Measurements from ENCODE around the gene LFNG. TPM values are rescaled to one million over a fixed set of nuclear protein-coding genes. Genes with fewer than 3 reads are reported as not detected.

The LFNG gene
- total RNA-seq, 6 donors from 2014 or later, result 30.6 to 62.9 (median 45.2) TPM

- H3K9me3 ChIP-seq, result no peaks in the 10 kb centered on the region
- TF ChIP-seq CTCF (IDR thresholded peaks at IDR 0.05), result no peak
- no peak for TF ChIP-seq POLR2AphosphoS5 (IDR thresholded peaks at IDR 0.05)
- TF ChIP-seq POLR2A (IDR thresholded peaks at IDR 0.05), result no peak
- no peak for TF ChIP-seq EP300 (IDR thresholded peaks at IDR 0.05)
- H3K27me3 ChIP-seq, result no peaks in the 10 kb centered on the region
- H3K36me3 ChIP-seq, result peaks cover 0 to 50% (median 25%) of the 10 kb centered on the region in 4 donors
- ATAC-seq (ENCODE audit: low FRiP score in 2 of 2) (no peak), DNase-seq (peak in 1 of 2 donors; percentile 47)
- peaks cover 5 to 11% (median 5%) of the 10 kb centered on the region in 4 donors for H3K4me1 ChIP-seq
- H3K27ac ChIP-seq, result no peak overlapping the region
- WGBS, 2 donors, result 85 to 88% methylated on average over 15 of the region's 15 CpGs
- H3K4me3 ChIP-seq, result no peak overlapping the region
These were observed 51.8 kb downstream of the LFNG start for GRCh38 chr7:2571409-2571808.

DNA sequence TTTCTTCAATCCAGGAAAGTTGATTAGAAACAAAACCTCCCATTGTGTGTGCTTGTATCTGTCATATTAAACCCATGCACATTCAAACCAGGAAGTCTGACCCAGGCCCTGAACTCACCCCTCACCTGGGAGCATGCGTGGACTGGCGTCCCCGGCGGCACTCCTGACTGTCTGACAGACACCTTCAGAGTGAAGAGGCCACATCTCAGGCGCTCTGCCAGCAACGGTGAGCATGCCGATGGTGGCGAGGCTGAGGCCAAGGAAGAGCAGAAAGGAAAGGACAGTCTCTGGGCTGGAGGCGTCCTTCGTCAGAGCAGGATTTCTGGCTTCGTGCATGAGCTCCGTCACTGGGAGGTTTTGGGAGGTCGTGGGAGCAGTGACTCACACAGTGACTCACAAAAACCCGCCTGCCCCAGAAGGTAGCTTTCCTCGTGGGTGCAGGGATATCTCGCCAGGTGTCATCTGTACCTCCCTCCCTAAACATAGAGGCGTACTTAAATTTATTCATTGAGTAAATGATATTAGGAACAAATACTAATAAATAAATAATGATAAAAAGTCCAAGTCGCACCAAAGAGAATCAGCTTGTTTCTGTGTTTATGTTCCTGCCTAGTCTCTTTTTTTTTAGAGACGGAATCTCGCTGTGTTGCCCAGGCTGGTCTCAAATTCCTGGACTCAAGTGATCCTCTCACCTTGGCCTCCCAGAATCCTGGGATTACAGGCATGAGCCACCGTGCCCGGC, 52.7 kb downstream of the LFNG start:
- no peak for ATAC-seq (ENCODE audit: low FRiP score in 2 of 2)

GRCh38 chr7:2573761-2574160, 54.2 kb downstream of the LFNG start:
- DNase-seq (no peak), ATAC-seq (ENCODE audit: low FRiP score in 2 of 2) (no peak)
- Histone ChIP-seq H3K27me3 (no peaks in the 10 kb centered on the region), H3K4me3 (no peak overlapping the region), H3K4me1 (no peaks in the 10 kb centered on the region), H3K36me3 (peaks cover 0 to 58% (median 31%) of the 10 kb centered on the region in 4 donors), H3K27ac (no peak overlapping the region), H3K9me3 (no peaks in the 10 kb centered on the region)
- TF ChIP-seq POLR2AphosphoS5 (IDR thresholded peaks at IDR 0.05), result no peak
- no peak for TF ChIP-seq CTCF (IDR thresholded peaks at IDR 0.05)
- TF ChIP-seq EP300 (IDR thresholded peaks at IDR 0.05), result no peak
- no peak for TF ChIP-seq POLR2A (IDR thresholded peaks at IDR 0.05)
- 86 to 87% methylated on average over 9 of the region's 9 CpGs for WGBS, 2 donors

More for the DNA sequence above, 52.7 kb downstream of the LFNG start:
- H3K27me3 ChIP-seq, result no peaks in the 10 kb centered on the region
- no peak overlapping the region for H3K27ac ChIP-seq
- H3K4me3 ChIP-seq, result no peak overlapping the region
- no peak for TF ChIP-seq CTCF (IDR thresholded peaks at IDR 0.05)
- TF ChIP-seq POLR2AphosphoS5 (IDR thresholded peaks at IDR 0.05), result no peak
- no peak for TF ChIP-seq POLR2A (IDR thresholded peaks at IDR 0.05)
- TF ChIP-seq EP300 (IDR thresholded peaks at IDR 0.05), result no peak
- H3K36me3 ChIP-seq, result peaks cover 0 to 50% (median 25%) of the 10 kb centered on the region in 4 donors
- 92 to 93% methylated on average over 15 to 22 of the region's 22 CpGs for WGBS, 2 donors
- H3K4me1 ChIP-seq, result peaks cover 5 to 8% (median 5%) of the 10 kb centered on the region in 4 donors
- no peaks in the 10 kb centered on the region for H3K9me3 ChIP-seq
- peak in 1 of 2 donors; percentile 73 for DNase-seq

DNA sequence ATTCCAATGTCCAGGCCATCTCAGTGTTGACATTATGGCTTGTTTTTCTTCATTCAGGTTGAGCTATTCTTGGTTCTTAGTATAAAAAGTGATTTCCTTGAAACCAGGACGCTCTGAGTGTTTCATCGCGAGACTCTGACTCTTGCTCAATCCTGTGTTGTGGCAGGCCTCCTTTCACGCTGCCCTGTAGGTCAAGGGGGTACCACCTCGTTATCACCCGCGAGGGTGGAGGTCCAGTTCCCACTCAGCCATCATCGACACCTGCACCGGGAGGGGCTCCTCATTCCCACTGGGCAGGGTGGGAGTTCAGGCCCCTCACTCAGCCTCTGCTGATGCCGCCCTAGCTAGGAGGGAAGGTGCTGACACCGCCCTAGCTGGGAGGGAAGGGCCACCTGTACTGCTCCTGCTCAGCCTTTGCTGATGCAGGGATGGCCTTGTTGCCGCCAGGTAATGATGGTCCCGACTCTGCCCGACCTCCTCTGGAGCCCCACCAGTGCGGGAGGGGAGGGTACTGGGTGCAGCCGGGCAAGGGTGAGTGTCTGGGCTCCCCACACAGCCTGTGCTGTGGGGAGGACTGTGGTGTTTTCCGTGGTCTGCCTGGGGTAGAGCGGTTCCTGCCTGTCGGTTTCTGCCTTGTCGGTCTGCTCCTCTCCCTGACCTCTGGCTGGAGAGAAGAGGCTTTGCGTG, 55.6 kb downstream of the LFNG start:
- DNase-seq, result no peak
- no peak overlapping the region for H3K4me3 ChIP-seq

More for the DNA sequence above, 55.6 kb downstream of the LFNG start:
- no peaks in the 10 kb centered on the region for H3K27me3 ChIP-seq
- no peak overlapping the region for H3K27ac ChIP-seq
- WGBS, 2 donors, result 71 to 73% methylated on average over 9 to 19 of the region's 21 CpGs
- ATAC-seq (ENCODE audit: low FRiP score in 2 of 2), result no peak
- no peaks in the 10 kb centered on the region for H3K4me1 ChIP-seq
- no peaks in the 10 kb centered on the region for H3K9me3 ChIP-seq
- peaks cover 0 to 59% (median 33%) of the 10 kb centered on the region in 4 donors for H3K36me3 ChIP-seq
- TF ChIP-seq POLR2A (IDR thresholded peaks at IDR 0.05) (no peak), EP300 (IDR thresholded peaks at IDR 0.05) (no peak), CTCF (IDR thresholded peaks at IDR 0.05) (no peak)

Measured in upper lobe of left lung (tissue), 6 donors.